IMR-90 (cell line): ENCODE data around the gene GSG1. TPM values are rescaled to one million over a fixed set of nuclear protein-coding genes. Genes with fewer than 3 reads are reported as not detected.

Experiments
- ATAC-seq: fragments of 200-7000 bp; cut with Tn5 transposase; 2 replicates; pipeline ENCODE4 v1.9.1; 2020; ENCODE audit warnings: low read depth, mild to moderate bottlenecking, moderate library complexity
- BruUV-seq: library from RNA; stranded (reverse); fragments of 400-500 nt; replicated peaks from 2 replicates; lab custom pipeline; 2021; lab: Mats Ljungman, UMichigan
- CTCF ChIA-PET: fragments of 300-600 bp; formaldehyde crosslinking; extraction: SDS; loops from one replicate; lab custom pipeline; 2021; ENCODE audit warnings: antibody characterized with exemption; lab: Yijun Ruan, JAX
- POLR2A ChIA-PET: fragments of 300-600 bp; sonication (Branson Sonifier 250); formaldehyde crosslinking; loops from one replicate; lab custom pipeline; 2022; ENCODE audit warnings: antibody characterized with exemption; ENCODE audit not compliant: unreplicated experiment; lab: Charles Lee
- DNase-seq: peaks from one replicate; pipeline ENCODE4 v3.0.0; 2013
- H2AFZ ChIP-seq: replicated peaks from 2 replicates; pipeline ENCODE3; 2013; ENCODE audit warnings: low read length, mild to moderate bottlenecking; ENCODE audit not compliant: poor library complexity
- H2AK5ac ChIP-seq: 2 replicates; pipeline ENCODE4 v1.6.1; 2013; ENCODE audit warnings: low read depth, low read length, inconsistent platforms
- H2AK9ac ChIP-seq: replicated peaks from 2 replicates; pipeline ENCODE3; 2013; ENCODE audit warnings: mild to moderate bottlenecking, low read depth, low read length, moderate library complexity; ENCODE audit not compliant: poor library complexity
- H2BK120ac ChIP-seq: 2 replicates; pipeline ENCODE4 v1.6.1; 2013; ENCODE audit warnings: low read depth, low read length, inconsistent platforms
- H2BK15ac ChIP-seq: 3 replicates; pipeline ENCODE4 v1.6.1; 2013; ENCODE audit warnings: low read depth, low read length, inconsistent platforms
- H2BK20ac ChIP-seq: 2 replicates; pipeline ENCODE4 v1.6.1; 2013; ENCODE audit warnings: low read depth, mild to moderate bottlenecking, inconsistent platforms, low read length, moderate library complexity
- H2BK5ac ChIP-seq: 2 replicates; pipeline ENCODE4 v1.6.1; 2013; ENCODE audit warnings: mild to moderate bottlenecking, low read depth, low read length, inconsistent platforms; ENCODE audit not compliant: poor library complexity, severe bottlenecking
- H3K14ac ChIP-seq: replicated peaks from 2 replicates; pipeline ENCODE4 v1.6.1; 2013; ENCODE audit warnings: low read depth, low read length, inconsistent platforms
- H3K18ac ChIP-seq: 2 replicates; pipeline ENCODE4 v1.6.1; 2013; ENCODE audit warnings: low read depth, low read length, control low read depth
- H3K23ac ChIP-seq: 2 replicates; pipeline ENCODE4 v1.6.1; 2013; ENCODE audit warnings: low read depth, low read length, inconsistent platforms
- H3K27ac ChIP-seq: 2 replicates; pipeline ENCODE4 v1.5.1; 2013; ENCODE audit warnings: mild to moderate bottlenecking, control low read depth, low read length; ENCODE audit not compliant: insufficient read depth
- H3K27me3 ChIP-seq: 2 replicates; pipeline ENCODE4 v1.6.1; 2013; ENCODE audit warnings: low read length; ENCODE audit not compliant: control insufficient read depth, insufficient read depth
- H3K36me3 ChIP-seq: 2 replicates; pipeline ENCODE4 v1.6.1; 2013; ENCODE audit warnings: low read length, mixed read lengths; ENCODE audit not compliant: control insufficient read depth, insufficient read depth
- H3K4ac ChIP-seq: 2 replicates; pipeline ENCODE4 v1.6.1; 2013; ENCODE audit warnings: low read depth, low read length, inconsistent platforms
- H3K4me1 ChIP-seq: 2 replicates; pipeline ENCODE4 v1.6.1; 2013; ENCODE audit warnings: low read length, mixed read lengths; ENCODE audit not compliant: control insufficient read depth, insufficient read depth
- H3K4me2 ChIP-seq: 2 replicates; pipeline ENCODE4 v1.6.1; 2013; ENCODE audit warnings: low read depth, mild to moderate bottlenecking, control low read depth, low read length, moderate library complexity
- H3K4me3 ChIP-seq: 2 replicates; pipeline ENCODE4 v1.5.1; 2013; ENCODE audit warnings: low read depth, mild to moderate bottlenecking, control low read depth, low read length, moderate library complexity; ENCODE audit not compliant: insufficient read depth
- H3K56ac ChIP-seq: 2 replicates; pipeline ENCODE4 v1.6.1; 2013; ENCODE audit warnings: low read length, inconsistent platforms; ENCODE audit not compliant: insufficient read depth; ENCODE audit errors: extremely low read depth
- H3K79me1 ChIP-seq, 2 experiments: 2 replicates each; pipeline ENCODE4 v1.6.1; 2013; ENCODE audit warnings: low read length in 2 of 2, inconsistent platforms in 1 of 2, low read depth in 1 of 2
- H3K9ac ChIP-seq: 2 replicates; pipeline ENCODE4 v1.6.1; 2013; ENCODE audit warnings: low read depth, low read length, control low read depth
- H3K9me1 ChIP-seq: 2 replicates; pipeline ENCODE4 v1.6.1; 2013; ENCODE audit warnings: low read length, inconsistent platforms; ENCODE audit not compliant: insufficient read depth
- H3K9me3 ChIP-seq: 2 replicates; pipeline ENCODE4 v1.6.1; 2013; ENCODE audit warnings: low read length; ENCODE audit not compliant: control insufficient read depth, insufficient read depth
- H4K20me1 ChIP-seq: 2 replicates; pipeline ENCODE4 v1.6.1; 2013; ENCODE audit warnings: low read length, inconsistent platforms; ENCODE audit not compliant: insufficient read depth
- H4K5ac ChIP-seq: 2 replicates; pipeline ENCODE4 v1.6.1; 2013; ENCODE audit warnings: mild to moderate bottlenecking, low read depth, low read length, control low read depth
- H4K8ac ChIP-seq, 2 experiments: 2 replicates each; pipeline ENCODE4 v1.6.1; 2013; ENCODE audit warnings: low read depth in 2 of 2, low read length in 2 of 2, control low read depth in 1 of 2, inconsistent platforms in 1 of 2
- H4K91ac ChIP-seq: 2 replicates; pipeline ENCODE4 v1.6.1; 2013; ENCODE audit warnings: low read depth, low read length, inconsistent platforms; ENCODE audit not compliant: insufficient read depth
- BHLHE40 ChIP-seq: fragments of 150-350 bp; IDR thresholded peaks from 2 replicates; pipeline ENCODE4 v1.6.1; 2016; ENCODE audit warnings: mild to moderate bottlenecking, low read depth, low read length
- CEBPB ChIP-seq: IDR thresholded peaks from 2 replicates; pipeline ENCODE4 v1.6.1; 2012; ENCODE audit warnings: low read depth, low read length, improper control_type of control experiment
- MAFK ChIP-seq: IDR thresholded peaks from 2 replicates; pipeline ENCODE4 v1.6.1; 2012; ENCODE audit warnings: low read depth, low read length, improper control_type of control experiment
- MAZ ChIP-seq: IDR thresholded peaks from 2 replicates; pipeline ENCODE4 v1.6.1; 2012; ENCODE audit warnings: low read depth, mild to moderate bottlenecking, low read length, improper control_type of control experiment, moderate library complexity, borderline replicate concordance
- MXI1 ChIP-seq: IDR thresholded peaks from 2 replicates; pipeline ENCODE4 v1.6.1; 2012; ENCODE audit warnings: low read depth, mild to moderate bottlenecking, low read length, moderate library complexity, borderline replicate concordance
- RAD21 ChIP-seq: IDR thresholded peaks from 2 replicates; pipeline ENCODE4 v1.6.1; 2012; ENCODE audit warnings: low read length, improper control_type of control experiment
- RFX5 ChIP-seq: IDR thresholded peaks from 2 replicates; pipeline ENCODE4 v1.8.0; 2012; ENCODE audit warnings: low read depth, mild to moderate bottlenecking, low read length, moderate library complexity
- WGBS, 2 experiments: methylation state at CpG; one replicate each; pipeline versions ENCODE4 v1.1.5 to v1.1.7; 2013; ENCODE audit warnings: missing lambda C conversion rate in 2 of 2; ENCODE audit not compliant: insufficient read length in 1 of 2; ENCODE audit errors: extremely low coverage in 2 of 2; 5-methylcytosine and 5-hydroxymethylcytosine counted together
- dilution Hi-C: fragments of 300-500 bp; cut with HindIII; formaldehyde crosslinking; loops from one replicate; pipeline ENCODE4 v1.14.3; 2018; ENCODE audit warnings: low sequenced_read_pairs; ENCODE audit not compliant: unreplicated experiment
- in situ Hi-C: fragments of 300-500 bp; cut with MboI; formaldehyde crosslinking; loops from 3 replicates; pipeline ENCODE4 v1.14.3; 2019; ENCODE audit warnings: low sequenced_read_pairs, inconsistent platforms, mixed read lengths
- intact Hi-C: fragments of 100-400 bp; cut with micrococcal nuclease; formaldehyde crosslinking; loops from 2 replicates; pipeline ENCODE4 v1.10.0; 2022
- polyA plus RNA-seq, 3 experiments: library from polyadenylated mRNA; depleted of rRNA; stranded (reverse); fragments of >200 nt; gene quantifications; 2 replicates each; pipeline ENCODE4 v1.2.3, GENCODE V29; 2012; ENCODE audit warnings: low replicate concordance in 1 of 3
- total RNA-seq: library from RNA; depleted of rRNA; stranded (reverse); fragments of >200 nt; gene quantifications from 2 replicates; pipeline ENCODE4 v1.2.3, GENCODE V29; 2012
- TF ChIP-seq, protein P1 (sequence below): fragments of 150-350 bp; IDR thresholded peaks from 2 replicates; pipeline ENCODE4 v1.6.1; 2017; ENCODE audit warnings: mild to moderate bottlenecking, antibody characterized with exemption, low read length, low read depth
- TF ChIP-seq, protein P2 (sequence below): conservative IDR thresholded peaks from 2 replicates; pipeline ENCODE4 v1.5.1; 2012; ENCODE audit warnings: mild to moderate bottlenecking, low read depth, low read length, improper control_type of control experiment

The GSG1 gene
- total and polyA plus RNA-seq, 2 of the 4 experiments (the other 2 are of a cell fraction), result 1.8 to 2.9 TPM

DNA sequence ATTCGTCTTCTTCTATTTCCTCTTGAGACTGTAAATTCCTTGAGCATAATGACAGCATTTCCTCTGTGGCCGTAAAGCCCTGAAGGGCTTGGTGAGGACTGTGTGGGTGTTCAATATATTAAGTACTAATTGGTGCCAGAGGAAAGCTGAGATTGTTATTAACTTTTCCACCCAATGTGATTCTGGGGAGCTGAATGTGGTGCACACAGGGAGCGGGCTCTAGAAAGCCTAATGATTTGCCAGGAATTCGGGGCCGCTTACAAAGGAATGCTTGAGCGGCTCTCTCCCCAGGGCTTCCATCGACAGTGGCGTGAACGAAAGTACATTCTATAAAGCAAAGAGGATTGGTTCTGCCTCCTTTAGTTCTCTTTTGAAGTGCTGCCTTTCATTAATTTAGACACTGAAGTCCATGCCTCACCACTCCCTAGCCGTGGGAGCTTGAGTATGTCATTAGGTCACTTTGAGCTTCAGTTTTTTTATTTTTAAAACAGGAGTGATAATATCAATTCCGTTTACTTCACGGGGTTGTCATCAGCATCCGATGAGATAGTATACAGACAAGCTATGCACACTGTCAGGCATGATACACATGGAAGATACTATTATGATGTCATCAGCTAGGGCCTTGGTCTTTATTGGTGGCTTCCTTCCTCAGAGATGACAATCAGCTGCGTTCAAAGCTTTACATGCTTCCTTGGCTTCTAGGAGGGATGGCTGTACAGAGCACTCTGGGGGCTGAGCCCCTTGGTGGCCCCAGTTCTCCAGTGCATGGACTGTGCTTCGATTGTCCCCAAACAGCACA is 11.0 kb upstream of the GSG1 start (continued):
- no peak for TF ChIP-seq CEBPB

DNA sequence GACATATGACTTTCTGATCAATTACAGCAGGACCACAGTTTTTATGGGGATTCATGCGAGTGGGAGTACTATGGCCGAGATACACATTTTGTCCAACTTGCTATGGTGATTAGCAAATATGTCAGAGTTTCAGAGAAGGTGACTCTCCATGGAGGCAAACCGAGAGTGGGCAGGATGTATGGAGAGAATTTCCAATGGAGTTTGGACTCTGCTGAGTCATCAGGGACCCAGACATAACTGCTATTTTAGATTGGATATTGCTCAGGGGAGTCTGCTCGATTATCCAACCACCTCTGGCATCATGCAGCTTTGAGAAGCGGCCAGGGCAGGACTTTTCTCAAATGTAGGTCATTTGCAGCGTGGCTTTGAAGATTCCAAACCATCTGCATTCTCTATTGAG is 9.5 kb upstream of the GSG1 start:
- no TSS peak for BruUV-seq

More for the DNA sequence above, 9.5 kb upstream of the GSG1 start:
- H4K91ac ChIP-seq, result no peak overlapping the region
- H4K8ac ChIP-seq, result no peak overlapping the region
- no peak overlapping the region for H2AK5ac ChIP-seq
- no peaks in the 10 kb centered on the region for H3K9me1 ChIP-seq
- WGBS, 2 experiments, result 75% methylated on average over 2 of the region's 6 CpGs; no CpG with 5 or more reads in 1 of the 2 experiments
- dilution Hi-C loops, result no loop called here
- H4K5ac ChIP-seq, result no peak overlapping the region
- CTCF ChIA-PET, result no interaction called here
- H2BK15ac ChIP-seq, result no peak overlapping the region
- no peak overlapping the region for H3K14ac ChIP-seq
- no peak overlapping the region for H3K56ac ChIP-seq
- H3K4ac ChIP-seq, result no peak overlapping the region
- no peaks in the 10 kb centered on the region for H3K79me1 ChIP-seq
- intact Hi-C loops, result no loop called here
- H2AFZ ChIP-seq, result no peak overlapping the region
- no peak overlapping the region for H2BK120ac ChIP-seq
- H2BK5ac ChIP-seq, result no peak overlapping the region
- H3K36me3 ChIP-seq, result no peaks in the 10 kb centered on the region
- no peak overlapping the region for H2AK9ac ChIP-seq
- no peak for DNase-seq
- H4K20me1 ChIP-seq, result no peaks in the 10 kb centered on the region
- H3K27ac ChIP-seq, result no peak overlapping the region
- no peak overlapping the region for H3K4me2 ChIP-seq
- H3K27me3 ChIP-seq, result no peaks in the 10 kb centered on the region
- peaks cover 4% of the 10 kb centered on the region for H3K9me3 ChIP-seq
- no peak overlapping the region for H3K4me3 ChIP-seq
- H3K18ac ChIP-seq, result no peak overlapping the region
- POLR2A ChIA-PET, result no interaction called here
- no peak overlapping the region for H3K23ac ChIP-seq
- H3K4me1 ChIP-seq, result no peaks in the 10 kb centered on the region
- H3K9ac ChIP-seq, result no peak overlapping the region
- no peak overlapping the region for H2BK20ac ChIP-seq
- TF ChIP-seq MAZ (no peak), RFX5 (no peak), BHLHE40 (no peak), MAFK (no peak), RAD21 (no peak), MXI1 (no peak), CEBPB (no peak)
- TF ChIP-seq, protein P1, sequence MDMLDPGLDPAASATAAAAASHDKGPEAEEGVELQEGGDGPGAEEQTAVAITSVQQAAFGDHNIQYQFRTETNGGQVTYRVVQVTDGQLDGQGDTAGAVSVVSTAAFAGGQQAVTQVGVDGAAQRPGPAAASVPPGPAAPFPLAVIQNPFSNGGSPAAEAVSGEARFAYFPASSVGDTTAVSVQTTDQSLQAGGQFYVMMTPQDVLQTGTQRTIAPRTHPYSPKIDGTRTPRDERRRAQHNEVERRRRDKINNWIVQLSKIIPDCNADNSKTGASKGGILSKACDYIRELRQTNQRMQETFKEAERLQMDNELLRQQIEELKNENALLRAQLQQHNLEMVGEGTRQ, result no peak
- TF ChIP-seq, protein P2, sequence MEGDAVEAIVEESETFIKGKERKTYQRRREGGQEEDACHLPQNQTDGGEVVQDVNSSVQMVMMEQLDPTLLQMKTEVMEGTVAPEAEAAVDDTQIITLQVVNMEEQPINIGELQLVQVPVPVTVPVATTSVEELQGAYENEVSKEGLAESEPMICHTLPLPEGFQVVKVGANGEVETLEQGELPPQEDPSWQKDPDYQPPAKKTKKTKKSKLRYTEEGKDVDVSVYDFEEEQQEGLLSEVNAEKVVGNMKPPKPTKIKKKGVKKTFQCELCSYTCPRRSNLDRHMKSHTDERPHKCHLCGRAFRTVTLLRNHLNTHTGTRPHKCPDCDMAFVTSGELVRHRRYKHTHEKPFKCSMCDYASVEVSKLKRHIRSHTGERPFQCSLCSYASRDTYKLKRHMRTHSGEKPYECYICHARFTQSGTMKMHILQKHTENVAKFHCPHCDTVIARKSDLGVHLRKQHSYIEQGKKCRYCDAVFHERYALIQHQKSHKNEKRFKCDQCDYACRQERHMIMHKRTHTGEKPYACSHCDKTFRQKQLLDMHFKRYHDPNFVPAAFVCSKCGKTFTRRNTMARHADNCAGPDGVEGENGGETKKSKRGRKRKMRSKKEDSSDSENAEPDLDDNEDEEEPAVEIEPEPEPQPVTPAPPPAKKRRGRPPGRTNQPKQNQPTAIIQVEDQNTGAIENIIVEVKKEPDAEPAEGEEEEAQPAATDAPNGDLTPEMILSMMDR, result no peak
- no peak for ATAC-seq
- in situ Hi-C loops, result no loop called here
